Measurements from ENCODE around the gene LRRFIP1.
"Not testable (repeated sequence)": the region's sequence is repeated elsewhere in the genome, so short reads cannot be mapped to it uniquely, and the experiment has no call there.

LRRFIP1 gene

DNA sequence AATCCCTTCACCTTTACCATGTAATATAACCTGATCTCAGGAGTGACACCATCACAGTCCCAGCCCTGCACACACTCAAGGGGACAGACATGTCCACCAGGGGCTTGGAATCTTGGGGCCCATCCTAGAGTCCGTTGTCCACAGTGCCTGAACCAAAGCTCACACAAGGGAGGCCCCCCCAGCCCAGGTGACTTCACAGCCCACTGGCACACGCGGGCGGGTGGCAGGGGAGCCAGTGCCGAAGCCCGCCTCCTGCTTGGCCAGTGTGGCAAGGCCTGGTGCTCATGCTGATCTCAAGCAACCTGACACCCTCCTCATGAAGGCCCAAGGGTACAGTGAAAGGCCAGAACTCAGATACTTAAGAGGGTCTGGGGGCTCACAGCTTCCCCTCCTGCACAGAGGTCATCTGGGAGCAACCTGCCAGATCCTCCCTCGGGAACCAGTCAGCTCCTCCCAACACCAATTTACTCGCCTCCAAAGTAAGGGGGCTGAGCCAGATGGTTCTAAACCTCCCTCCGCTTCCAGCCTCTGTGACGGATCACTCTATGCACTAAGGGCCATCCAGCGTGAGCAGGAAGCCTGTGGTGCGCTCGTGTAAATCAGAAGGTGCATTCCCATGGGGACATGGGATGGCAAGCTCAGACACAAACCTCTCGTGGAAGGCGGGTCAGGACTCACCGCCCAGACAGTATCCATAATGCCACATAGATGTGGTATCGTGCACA lies 33.6 kb upstream of the LRRFIP1 start:
- H3K4me3 ChIP-seq (ENCODE audit: control insufficient read depth, low read depth, low read length): no peak overlapping the region
- DNase-seq (ENCODE audit: low read depth): no peak
- no peak for TF ChIP-seq CTCF (IDR thresholded peaks at IDR 0.05; ENCODE audit: control insufficient read depth, insufficient read depth, low read depth, low read length, missing control alignments)

DNA sequence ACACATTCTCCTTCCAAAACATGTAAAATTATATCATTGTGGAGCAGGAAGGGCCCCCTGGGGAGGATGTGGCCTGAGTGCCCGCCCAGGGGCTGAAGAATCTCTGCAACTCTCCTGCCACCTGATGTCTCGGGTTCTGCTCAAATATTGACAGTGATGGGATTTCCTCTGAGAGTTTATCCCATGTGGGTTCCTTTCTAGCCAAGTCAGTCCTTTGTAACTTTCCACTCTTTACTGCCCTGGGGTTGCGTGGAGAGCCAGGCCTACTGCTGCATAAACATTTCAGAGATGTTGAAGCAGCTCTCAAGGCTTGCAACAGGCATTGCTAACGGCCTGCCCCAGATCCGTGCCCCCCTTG lies 32.9 kb upstream of the LRRFIP1 start:
- H3K4me3 ChIP-seq (ENCODE audit: control insufficient read depth, low read depth, low read length): no peak overlapping the region
- no peak for TF ChIP-seq CTCF (IDR thresholded peaks at IDR 0.05; ENCODE audit: control insufficient read depth, insufficient read depth, low read depth, low read length, missing control alignments)
- no peak for DNase-seq (ENCODE audit: low read depth)

DNA sequence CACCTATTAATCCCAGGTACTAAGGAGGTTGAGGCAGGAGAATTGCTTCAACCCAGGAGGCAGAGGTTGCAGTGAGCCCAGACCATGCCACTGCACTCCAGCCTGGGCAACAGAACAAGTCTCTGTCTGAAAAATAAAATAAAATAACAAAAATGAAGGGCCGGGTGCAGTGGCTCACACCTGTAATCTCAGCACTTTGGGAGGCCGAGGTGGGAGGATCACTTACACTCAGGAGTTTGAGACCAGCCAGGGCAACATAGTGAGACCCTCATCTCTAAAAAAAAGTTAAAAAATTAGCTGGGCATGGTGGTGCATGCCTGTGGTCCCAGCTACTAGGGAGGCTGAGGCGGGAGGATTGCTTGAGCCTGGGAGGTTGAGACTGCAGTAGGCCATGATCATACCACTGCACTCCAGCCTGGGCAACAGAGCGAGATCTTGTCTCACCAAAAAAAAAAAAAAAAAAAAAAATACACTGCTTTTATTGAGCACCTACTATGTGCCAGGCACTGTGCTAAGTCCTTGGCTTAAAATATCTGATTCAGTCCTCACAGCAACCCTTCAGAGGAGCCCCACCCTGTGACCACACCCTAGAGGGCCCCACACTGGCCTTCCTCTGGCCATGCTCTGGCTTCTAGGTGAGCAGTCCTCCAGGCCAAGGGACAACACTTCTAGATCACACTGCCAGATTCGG lies 31.4 kb upstream of the LRRFIP1 start:
- not testable (repeated sequence) for DNase-seq (ENCODE audit: low read depth); H3K4me3 ChIP-seq (ENCODE audit: control insufficient read depth, low read depth, low read length)

GRCh38 chr2:237596520-237597195 lies 30.7 kb upstream of the LRRFIP1 start:
- no peak for TF ChIP-seq CTCF (IDR thresholded peaks at IDR 0.05; ENCODE audit: control insufficient read depth, insufficient read depth, low read depth, low read length, missing control alignments)
- no peak overlapping the region for H3K4me3 ChIP-seq (ENCODE audit: control insufficient read depth, low read depth, low read length)
- no peak for DNase-seq (ENCODE audit: low read depth)

DNA sequence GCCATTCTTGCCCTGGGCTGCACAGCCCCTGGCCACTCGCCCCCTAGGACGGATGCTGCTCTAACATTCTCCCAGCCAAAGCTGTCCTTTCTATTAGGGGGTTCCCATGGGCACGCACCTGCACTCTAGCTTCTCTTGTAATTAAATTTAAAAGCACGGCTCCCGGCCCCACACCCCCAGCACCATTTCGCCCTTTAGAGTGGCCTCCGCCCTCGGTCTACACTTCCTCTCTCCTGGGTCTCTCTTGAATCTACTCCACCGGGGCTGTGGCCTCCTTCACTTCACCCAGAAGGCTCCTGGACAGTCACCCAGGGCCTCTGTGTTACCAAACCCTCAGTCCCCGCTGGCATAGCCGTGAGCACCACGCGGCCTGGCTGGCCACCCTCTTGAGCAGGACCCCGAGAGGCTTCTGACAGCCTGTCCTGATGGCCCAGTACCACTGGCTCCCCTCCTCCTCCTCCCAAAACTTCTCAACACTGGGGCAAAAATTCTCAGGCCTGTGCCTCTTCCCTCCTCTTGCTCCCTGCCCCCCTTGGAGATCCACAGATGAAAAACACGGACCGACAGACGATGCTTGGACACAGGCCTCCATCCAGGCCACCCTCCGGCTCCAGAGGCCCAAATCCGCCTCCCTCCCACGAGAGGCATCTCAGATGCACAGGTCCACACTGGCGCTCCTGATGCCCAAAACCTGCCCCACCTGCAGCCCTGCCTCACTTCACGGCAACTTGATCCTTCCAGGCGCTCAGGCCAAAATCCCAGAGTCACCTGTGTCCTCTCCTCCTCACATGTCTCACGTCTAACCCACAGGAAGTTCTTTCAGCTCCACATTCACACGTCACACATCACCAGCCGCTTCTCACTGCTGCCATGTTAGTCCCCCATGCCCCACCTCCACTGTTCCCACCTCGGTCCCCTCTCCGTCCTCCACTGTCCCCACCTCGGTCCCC lies 29.9 kb upstream of the LRRFIP1 start:
- TF ChIP-seq CTCF (IDR thresholded peaks at IDR 0.05; ENCODE audit: control insufficient read depth, insufficient read depth, low read depth, low read length, missing control alignments): no peak
- no peak overlapping the region for H3K4me3 ChIP-seq (ENCODE audit: control insufficient read depth, low read depth, low read length)
- no peak for DNase-seq (ENCODE audit: low read depth)

DNA sequence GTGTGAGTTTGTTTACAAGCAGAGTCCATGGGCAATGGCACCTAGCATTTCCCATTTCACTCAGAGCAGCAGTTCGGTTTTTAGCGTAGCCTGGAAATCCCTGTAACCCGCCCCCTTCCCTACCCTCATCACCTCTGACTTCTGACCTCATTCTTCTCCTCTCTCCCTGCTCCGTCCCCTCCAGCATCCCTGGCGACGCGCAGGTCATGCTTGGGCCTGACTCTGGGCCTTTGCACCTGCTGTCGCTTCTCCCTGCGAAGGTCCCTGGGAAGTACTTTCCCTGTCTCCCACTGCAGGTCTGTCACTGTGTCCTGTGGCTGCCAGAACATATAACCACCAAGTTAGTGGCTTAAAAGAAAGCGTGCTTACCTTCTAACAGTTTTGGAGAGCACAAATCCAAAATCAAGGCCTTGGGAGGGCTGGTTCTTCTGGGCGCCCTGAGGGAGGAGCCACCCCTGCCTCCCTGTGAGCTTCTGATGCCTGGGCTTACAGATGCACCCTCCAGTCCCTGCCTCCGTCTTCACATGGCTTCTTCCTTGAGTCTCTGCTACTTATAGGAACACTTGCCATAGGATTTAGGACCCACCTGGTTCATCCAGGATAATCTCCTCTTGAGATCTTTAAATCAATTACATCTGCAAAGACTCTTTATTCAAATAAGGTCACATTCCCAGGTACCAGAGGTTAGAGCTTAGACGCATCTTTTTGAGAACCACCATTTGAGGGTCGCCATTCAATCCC lies 28.7 kb upstream of the LRRFIP1 start:
- no peak for TF ChIP-seq CTCF (IDR thresholded peaks at IDR 0.05; ENCODE audit: control insufficient read depth, insufficient read depth, low read depth, low read length, missing control alignments)
- DNase-seq (ENCODE audit: low read depth): no peak

More for the DNA sequence above, 28.7 kb upstream of the LRRFIP1 start:
- H3K4me3 ChIP-seq (ENCODE audit: control insufficient read depth, low read depth, low read length): no peak overlapping the region
